ENCODE data around the gene KIF6.

The KIF6 gene, protein sequence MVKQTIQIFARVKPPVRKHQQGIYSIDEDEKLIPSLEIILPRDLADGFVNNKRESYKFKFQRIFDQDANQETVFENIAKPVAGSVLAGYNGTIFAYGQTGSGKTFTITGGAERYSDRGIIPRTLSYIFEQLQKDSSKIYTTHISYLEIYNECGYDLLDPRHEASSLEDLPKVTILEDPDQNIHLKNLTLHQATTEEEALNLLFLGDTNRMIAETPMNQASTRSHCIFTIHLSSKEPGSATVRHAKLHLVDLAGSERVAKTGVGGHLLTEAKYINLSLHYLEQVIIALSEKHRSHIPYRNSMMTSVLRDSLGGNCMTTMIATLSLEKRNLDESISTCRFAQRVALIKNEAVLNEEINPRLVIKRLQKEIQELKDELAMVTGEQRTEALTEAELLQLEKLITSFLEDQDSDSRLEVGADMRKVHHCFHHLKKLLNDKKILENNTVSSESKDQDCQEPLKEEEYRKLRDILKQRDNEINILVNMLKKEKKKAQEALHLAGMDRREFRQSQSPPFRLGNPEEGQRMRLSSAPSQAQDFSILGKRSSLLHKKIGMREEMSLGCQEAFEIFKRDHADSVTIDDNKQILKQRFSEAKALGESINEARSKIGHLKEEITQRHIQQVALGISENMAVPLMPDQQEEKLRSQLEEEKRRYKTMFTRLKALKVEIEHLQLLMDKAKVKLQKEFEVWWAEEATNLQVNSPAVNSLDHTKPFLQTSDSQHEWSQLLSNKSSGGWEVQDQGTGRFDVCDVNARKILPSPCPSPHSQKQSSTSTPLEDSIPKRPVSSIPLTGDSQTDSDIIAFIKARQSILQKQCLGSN

DNA sequence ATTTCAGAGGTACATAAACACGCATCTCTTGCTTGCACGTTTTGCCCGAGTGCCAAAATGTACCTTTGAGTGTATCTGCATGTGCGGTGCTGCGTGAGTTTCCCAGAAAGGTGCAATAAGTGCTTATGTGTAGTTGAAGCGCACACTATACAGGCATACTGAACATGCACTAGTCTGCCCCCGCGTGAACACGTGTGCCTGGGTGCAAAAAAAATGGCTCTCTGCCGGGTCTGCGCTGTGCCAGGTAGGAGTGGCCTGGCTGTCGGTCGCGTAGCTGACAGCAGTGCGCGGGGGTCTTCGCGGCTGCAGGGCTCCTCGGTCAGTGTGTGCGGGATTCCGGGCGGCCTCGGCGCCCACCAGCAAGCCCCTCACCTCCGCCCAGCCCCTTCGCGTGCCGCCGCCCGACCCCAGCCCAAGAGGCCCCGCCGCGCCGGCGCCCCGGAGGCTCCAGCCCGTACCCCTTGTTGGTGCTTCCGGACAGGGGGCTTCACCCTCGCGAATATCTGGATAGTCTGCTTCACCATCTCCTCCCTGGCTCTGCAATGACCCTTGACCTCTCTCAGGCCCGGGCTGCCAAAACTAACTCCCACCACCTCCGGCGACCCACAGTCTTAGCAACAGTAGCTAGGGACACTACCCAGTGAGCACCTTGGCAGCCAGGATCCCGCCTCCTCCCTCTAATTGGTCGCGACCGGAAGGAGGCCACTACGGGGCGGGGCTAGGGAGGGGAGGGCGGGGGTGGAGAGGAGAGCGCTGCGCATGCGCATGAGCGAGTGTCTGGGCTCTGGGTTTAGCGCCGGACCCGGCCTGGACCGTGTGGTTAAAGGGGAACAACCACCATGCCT lies at the start of gene KIF6:
KIF6 (minus strand) TSS at position 622 of the 845 bp plus-strand sequence; CDS start at position 524, 98 bp downstream.
- no peak within 1 kb of the TSS for H2AFZ ChIP-seq (ENCODE audit: low read length)
- no peak within 1 kb of the TSS for H3K9ac ChIP-seq (ENCODE audit: low read length)
- H3K4me2 ChIP-seq (ENCODE audit: low read length): no peak within 1 kb of the TSS
- no peaks in the 10 kb centered on the region for H3K4me1 ChIP-seq (ENCODE audit: insufficient read depth, low read length, severe bottlenecking)
- H4K20me1 ChIP-seq (ENCODE audit: insufficient read depth, low read length): no peaks in the 10 kb centered on the region
- H3K79me2 ChIP-seq (ENCODE audit: insufficient read depth, low read length): no peaks in the 10 kb centered on the region
- no peaks in the 10 kb centered on the region for H3F3A ChIP-seq (ENCODE audit: insufficient read depth, low read length)
- H3K4me3 ChIP-seq (ENCODE audit: low read depth, low read length, poor library complexity, severe bottlenecking): no peak within 1 kb of the TSS
- no peaks in the 10 kb centered on the region for H3K27me3 ChIP-seq (ENCODE audit: insufficient read depth, low read length)
- no peak for TF ChIP-seq EZH2 (IDR thresholded peaks at IDR 0.05; ENCODE audit: borderline replicate concordance, low read length)
- TF ChIP-seq, protein P1, sequence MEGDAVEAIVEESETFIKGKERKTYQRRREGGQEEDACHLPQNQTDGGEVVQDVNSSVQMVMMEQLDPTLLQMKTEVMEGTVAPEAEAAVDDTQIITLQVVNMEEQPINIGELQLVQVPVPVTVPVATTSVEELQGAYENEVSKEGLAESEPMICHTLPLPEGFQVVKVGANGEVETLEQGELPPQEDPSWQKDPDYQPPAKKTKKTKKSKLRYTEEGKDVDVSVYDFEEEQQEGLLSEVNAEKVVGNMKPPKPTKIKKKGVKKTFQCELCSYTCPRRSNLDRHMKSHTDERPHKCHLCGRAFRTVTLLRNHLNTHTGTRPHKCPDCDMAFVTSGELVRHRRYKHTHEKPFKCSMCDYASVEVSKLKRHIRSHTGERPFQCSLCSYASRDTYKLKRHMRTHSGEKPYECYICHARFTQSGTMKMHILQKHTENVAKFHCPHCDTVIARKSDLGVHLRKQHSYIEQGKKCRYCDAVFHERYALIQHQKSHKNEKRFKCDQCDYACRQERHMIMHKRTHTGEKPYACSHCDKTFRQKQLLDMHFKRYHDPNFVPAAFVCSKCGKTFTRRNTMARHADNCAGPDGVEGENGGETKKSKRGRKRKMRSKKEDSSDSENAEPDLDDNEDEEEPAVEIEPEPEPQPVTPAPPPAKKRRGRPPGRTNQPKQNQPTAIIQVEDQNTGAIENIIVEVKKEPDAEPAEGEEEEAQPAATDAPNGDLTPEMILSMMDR (IDR thresholded peaks at IDR 0.05; ENCODE audit: low read length): no peak
- H3K9me2 ChIP-seq (ENCODE audit: low read depth, low read length): no peaks in the 10 kb centered on the region
- H3K36me3 ChIP-seq (ENCODE audit: insufficient read depth, low read length): no peaks in the 10 kb centered on the region
- H3K9me3 ChIP-seq (ENCODE audit: low read length): no peaks in the 10 kb centered on the region
- no peak within 1 kb of the TSS for H3K27ac ChIP-seq (ENCODE audit: low read depth, low read length, poor library complexity, severe bottlenecking)

DNA sequence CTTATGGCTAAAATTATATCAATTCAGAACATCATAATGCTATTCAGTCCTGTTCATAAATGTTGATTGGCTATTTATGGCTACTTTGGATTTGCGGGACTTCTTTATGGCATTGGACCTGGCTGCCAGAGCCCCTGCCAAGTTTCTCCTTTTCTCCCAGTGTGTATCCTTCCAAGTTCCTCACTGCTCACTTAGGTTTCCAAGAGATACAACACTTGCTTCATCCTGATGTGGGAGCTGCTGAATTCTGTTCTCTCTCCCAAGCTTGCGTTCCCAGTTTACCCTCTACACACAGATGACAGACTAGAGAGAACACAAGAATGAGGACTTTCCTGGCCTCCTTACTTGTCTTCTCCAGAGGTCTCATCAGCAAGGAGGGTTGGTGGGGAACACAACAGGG lies 48.6 kb upstream of the KIF6 start:
- Histone ChIP-seq H3K4me1 (ENCODE audit: insufficient read depth, low read length, severe bottlenecking) (no peaks in the 10 kb centered on the region), H3K9ac (ENCODE audit: low read length) (no peak overlapping the region)

More for the DNA sequence above, 48.6 kb upstream of the KIF6 start:
- no peaks in the 10 kb centered on the region for H4K20me1 ChIP-seq (ENCODE audit: insufficient read depth, low read length)
- H3K36me3 ChIP-seq (ENCODE audit: insufficient read depth, low read length): no peaks in the 10 kb centered on the region
- H3K9me3 ChIP-seq (ENCODE audit: low read length): no peaks in the 10 kb centered on the region
- no peak overlapping the region for H3K4me3 ChIP-seq (ENCODE audit: low read depth, low read length, poor library complexity, severe bottlenecking)
- no peaks in the 10 kb centered on the region for H3K9me2 ChIP-seq (ENCODE audit: low read depth, low read length)
- no peak overlapping the region for H3K4me2 ChIP-seq (ENCODE audit: low read length)
- H3K79me2 ChIP-seq (ENCODE audit: insufficient read depth, low read length): no peaks in the 10 kb centered on the region
- TF ChIP-seq, protein P1 (IDR thresholded peaks at IDR 0.05; ENCODE audit: low read length): no peak
- no peak for TF ChIP-seq EZH2 (IDR thresholded peaks at IDR 0.05; ENCODE audit: borderline replicate concordance, low read length)
- H3K27ac ChIP-seq (ENCODE audit: low read depth, low read length, poor library complexity, severe bottlenecking): no peak overlapping the region
- no peaks in the 10 kb centered on the region for H3K27me3 ChIP-seq (ENCODE audit: insufficient read depth, low read length)
- no peak overlapping the region for H2AFZ ChIP-seq (ENCODE audit: low read length)
- H3F3A ChIP-seq (ENCODE audit: insufficient read depth, low read length): no peaks in the 10 kb centered on the region

All from OCI-LY1 (cell line).